Transverse colon (tissue), 4 donors: Measurements from ENCODE around the gene APEX2. TPM values are rescaled to one million over a fixed set of nuclear protein-coding genes. Genes with fewer than 3 reads are reported as not detected.

Source experiments
- DNase-seq: peaks from one replicate; pipeline ENCODE4 v3.0.0-alpha.2; 2019
- H3K27ac ChIP-seq, 4 donors: fragments of 200-600 bp; sonication (generic); 2 replicates each; pipeline ENCODE4 v1.5.1; 2016 to 2018; ENCODE audit warnings: inconsistent platforms in 4 of 4
- H3K27me3 ChIP-seq: fragments of 200-600 bp; sonication (generic); 2 replicates; pipeline ENCODE4 v1.5.1; 2017; ENCODE audit warnings: inconsistent platforms
- H3K36me3 ChIP-seq, 4 donors: fragments of 200-600 bp; sonication (generic); 2 replicates each; pipeline ENCODE4 v1.5.1; 2017 to 2019; ENCODE audit warnings: inconsistent platforms in 4 of 4
- H3K4me1 ChIP-seq, 4 donors: fragments of 200-600 bp; sonication (generic); 2 replicates each; pipeline ENCODE4 v1.5.1; 2017 to 2020; ENCODE audit warnings: inconsistent platforms in 4 of 4
- H3K4me3 ChIP-seq, 4 donors: fragments of 200-600 bp; sonication (generic); 1 replicate in 1 of 4; 2 replicates in 3 of 4; pipeline versions ENCODE4 v1.5.1 to v1.6.1; 2017 to 2019; ENCODE audit warnings: inconsistent platforms in 4 of 4
- H3K9me3 ChIP-seq, 2 donors: fragments of 200-600 bp; sonication (generic); 2 replicates each; pipeline ENCODE4 v1.5.1; 2017 to 2019; ENCODE audit warnings: inconsistent platforms in 2 of 2
- EP300 ChIP-seq: sonication (generic); formaldehyde crosslinking; IDR thresholded peaks from one replicate; pipeline ENCODE4 v1.6.1; 2017; ENCODE audit warnings: antibody characterized with exemption, low read depth
- POLR2A ChIP-seq: fragments of 450-650 bp; IDR thresholded peaks from one replicate; pipeline ENCODE4 v1.6.1; 2016; ENCODE audit warnings: antibody characterized with exemption, mild to moderate bottlenecking, moderate library complexity
- POLR2AphosphoS5 ChIP-seq, 3 donors: sonication (generic); formaldehyde crosslinking; IDR thresholded peaks; one replicate each; pipeline ENCODE4 v1.6.1; 2016; ENCODE audit warnings: antibody characterized with exemption in 3 of 3
- WGBS, 2 donors: methylation state at CpG; one replicate each; pipeline ENCODE4 v1.1.5; 2018; ENCODE audit warnings: low coverage in 1 of 2; 5-methylcytosine and 5-hydroxymethylcytosine counted together
- in situ Hi-C, 4 donors: fragments of 200-750 bp; cut with MboI; loops; one replicate each; pipeline versions ENCODE4 v1.15.0 to v1.15.1; 2017; ENCODE audit warnings: low sequenced_read_pairs in 3 of 4, low pct_ligation_motif_present in 1 of 4, low pct_unique_long_range_greater_than_20kb in 1 of 4
- intact Hi-C: fragments of 100-400 bp; cut with DNase I; formaldehyde crosslinking; loops from one replicate; pipeline ENCODE4 v1.15.1; 2023; ENCODE audit warnings: low total_unique reads
- total RNA-seq, 4 donors: library from RNA; depleted of rRNA; stranded (reverse); fragments of >200 nt; gene quantifications; one replicate each; pipeline ENCODE4 v1.1.0, GENCODE V29; 2016
- TF ChIP-seq, protein P1 (sequence below), 5 experiments: fragments of 200-600 bp in 3 of 5; fragments of 450-650 bp in 2 of 5; sonication (generic) in 3 of 5; IDR thresholded peaks; 1 replicate in 2 of 5; 2 replicates in 3 of 5; pipeline ENCODE4 v1.5.1; 2016 to 2017; ENCODE audit warnings: antibody characterized with exemption in 5 of 5, inconsistent platforms in 3 of 5, mild to moderate bottlenecking in 2 of 5, moderate library complexity in 1 of 5

Gene APEX2
- total RNA-seq, 4 donors from 2014 or later, result 3.2 to 22.1 (median 14.3) TPM

- no peaks in the 10 kb centered on the region for H3K27me3 ChIP-seq
- H3K36me3 ChIP-seq, result no peaks in the 10 kb centered on the region
- no peak overlapping the region for H3K4me3 ChIP-seq
- intact Hi-C loops, result no loop called here
- no peak overlapping the region for H3K27ac ChIP-seq
- TF ChIP-seq POLR2AphosphoS5 (IDR thresholded peaks at IDR 0.05) (no peak), EP300 (no peak), POLR2A (no peak)
- TF ChIP-seq, protein P1, sequence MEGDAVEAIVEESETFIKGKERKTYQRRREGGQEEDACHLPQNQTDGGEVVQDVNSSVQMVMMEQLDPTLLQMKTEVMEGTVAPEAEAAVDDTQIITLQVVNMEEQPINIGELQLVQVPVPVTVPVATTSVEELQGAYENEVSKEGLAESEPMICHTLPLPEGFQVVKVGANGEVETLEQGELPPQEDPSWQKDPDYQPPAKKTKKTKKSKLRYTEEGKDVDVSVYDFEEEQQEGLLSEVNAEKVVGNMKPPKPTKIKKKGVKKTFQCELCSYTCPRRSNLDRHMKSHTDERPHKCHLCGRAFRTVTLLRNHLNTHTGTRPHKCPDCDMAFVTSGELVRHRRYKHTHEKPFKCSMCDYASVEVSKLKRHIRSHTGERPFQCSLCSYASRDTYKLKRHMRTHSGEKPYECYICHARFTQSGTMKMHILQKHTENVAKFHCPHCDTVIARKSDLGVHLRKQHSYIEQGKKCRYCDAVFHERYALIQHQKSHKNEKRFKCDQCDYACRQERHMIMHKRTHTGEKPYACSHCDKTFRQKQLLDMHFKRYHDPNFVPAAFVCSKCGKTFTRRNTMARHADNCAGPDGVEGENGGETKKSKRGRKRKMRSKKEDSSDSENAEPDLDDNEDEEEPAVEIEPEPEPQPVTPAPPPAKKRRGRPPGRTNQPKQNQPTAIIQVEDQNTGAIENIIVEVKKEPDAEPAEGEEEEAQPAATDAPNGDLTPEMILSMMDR (IDR thresholded peaks at IDR 0.05), result no peak
- H3K4me1 ChIP-seq, result no peaks in the 10 kb centered on the region
- H3K9me3 ChIP-seq, result no peaks in the 10 kb centered on the region
- DNase-seq, result no peak
- in situ Hi-C loops, result no loop called here
- WGBS, 2 donors, result 69 to 85% methylated on average over 1 to 4 of the region's 4 CpGs
These were observed 35.2 kb upstream of the APEX2 start for GRCh38 chrX:54964766-54965497.

- Histone ChIP-seq H3K4me3 (no peak overlapping the region), H3K27ac (no peak overlapping the region), H3K9me3 (no peaks in the 10 kb centered on the region), H3K36me3 (no peaks in the 10 kb centered on the region), H3K27me3 (no peaks in the 10 kb centered on the region), H3K4me1 (no peaks in the 10 kb centered on the region)
- intact Hi-C loops (no loop called here), in situ Hi-C loops (no loop called here)
- TF ChIP-seq EP300, result no peak
- TF ChIP-seq POLR2AphosphoS5 (IDR thresholded peaks at IDR 0.05), result no peak
- no peak for TF ChIP-seq POLR2A
- TF ChIP-seq, protein P1 (IDR thresholded peaks at IDR 0.05), result no peak
- no peak for DNase-seq
- WGBS, 2 donors, result 70 to 84% methylated on average over 4 of the region's 4 CpGs
These were observed 22.8 kb upstream of the APEX2 start for GRCh38 chrX:54977387-54977786.

DNA sequence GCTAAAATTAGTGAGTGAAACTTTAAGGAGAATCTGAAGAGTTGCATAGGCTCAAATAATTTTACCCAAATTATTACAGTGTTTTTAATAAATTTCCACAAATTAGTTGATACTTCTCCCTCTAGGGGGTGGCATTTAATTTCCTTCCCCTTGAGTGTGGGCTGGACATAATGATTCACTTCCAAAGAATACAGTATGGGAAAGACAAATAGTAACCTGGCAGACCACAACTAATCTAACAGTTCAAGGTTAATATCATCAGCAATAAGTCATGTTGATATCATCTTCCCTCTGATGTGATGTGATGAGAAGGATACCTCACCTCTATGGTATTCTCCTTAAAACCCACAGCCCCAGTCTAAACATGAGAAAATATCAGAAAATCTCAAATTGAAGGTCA lies 21.7 kb upstream of the APEX2 start:
- H3K27me3 ChIP-seq, result no peaks in the 10 kb centered on the region
- intact Hi-C loops, result no loop called here
- TF ChIP-seq POLR2AphosphoS5 (IDR thresholded peaks at IDR 0.05) (no peak), POLR2A (no peak), EP300 (no peak)
- TF ChIP-seq, protein P1 (IDR thresholded peaks at IDR 0.05), result no peak
- no peaks in the 10 kb centered on the region for H3K4me1 ChIP-seq
- H3K4me3 ChIP-seq, result no peak overlapping the region
- H3K27ac ChIP-seq, result no peak overlapping the region
- DNase-seq, result no peak
- no peaks in the 10 kb centered on the region for H3K36me3 ChIP-seq
- H3K9me3 ChIP-seq, result no peaks in the 10 kb centered on the region
- in situ Hi-C loops, result no loop called here

- no peak for DNase-seq
- Histone ChIP-seq H3K4me3 (no peak overlapping the region), H3K36me3 (no peaks in the 10 kb centered on the region), H3K9me3 (no peaks in the 10 kb centered on the region), H3K4me1 (no peaks in the 10 kb centered on the region), H3K27me3 (no peaks in the 10 kb centered on the region), H3K27ac (no peak overlapping the region)
- in situ Hi-C loops (no loop called here), intact Hi-C loops (no loop called here)
- TF ChIP-seq POLR2A (no peak), EP300 (no peak), POLR2AphosphoS5 (IDR thresholded peaks at IDR 0.05) (no peak)
- TF ChIP-seq, protein P1 (IDR thresholded peaks at IDR 0.05), result no peak
These were observed 20.7 kb upstream of the APEX2 start for GRCh38 chrX:54979432-54979831.
